LoVo (cell line): ENCODE data around the gene GJD3.
A peak's percentile ranks its signal among the peaks of the same experiment; 100 is the strongest.

ENCODE experiments used
- DNase-seq: peaks from one replicate; pipeline ENCODE4 v3.0.0-alpha.2; 2016; ENCODE audit warnings: low spot score

The GJD3 gene

DNA sequence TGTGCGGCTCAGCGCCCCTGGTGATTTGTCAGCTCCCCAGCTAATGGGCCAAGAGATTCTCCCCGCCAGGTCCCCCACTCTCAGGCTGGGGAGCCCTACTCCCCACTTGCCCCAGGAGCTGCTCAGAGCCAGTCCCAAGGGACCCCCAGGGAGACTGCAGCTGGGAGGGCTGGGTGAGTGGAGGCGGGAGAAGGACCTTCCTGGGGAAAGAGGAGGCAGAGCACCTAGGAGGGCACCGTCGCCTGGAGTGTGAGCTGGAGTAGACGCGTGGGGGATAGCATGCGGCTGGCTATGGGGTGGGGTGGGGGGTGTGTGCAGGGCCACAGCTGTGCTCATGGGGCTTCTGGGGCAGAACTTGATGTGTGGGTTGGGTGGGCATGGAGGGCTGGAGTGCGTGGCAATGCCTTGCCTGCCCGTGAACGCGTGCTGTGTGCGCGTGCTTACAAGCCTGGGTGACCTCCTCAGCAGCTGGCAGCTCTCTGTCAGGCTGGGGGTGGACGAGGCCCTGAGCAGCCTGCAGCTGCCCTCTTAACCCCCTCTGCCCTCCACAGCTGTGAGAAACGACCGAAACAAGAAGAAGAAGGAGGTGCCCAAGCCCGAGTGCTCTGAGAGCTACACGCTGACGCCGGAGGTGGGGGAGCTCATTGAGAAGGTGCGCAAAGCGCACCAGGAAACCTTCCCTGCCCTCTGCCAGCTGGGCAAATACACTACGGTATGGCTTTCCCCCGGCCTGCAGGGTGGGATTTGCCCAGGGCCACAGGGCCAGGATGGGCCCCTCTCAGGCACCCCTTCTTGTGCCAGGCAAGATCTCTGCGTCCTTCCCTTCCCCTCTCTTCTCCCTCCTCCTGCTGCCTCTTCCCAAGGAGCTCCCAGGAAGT, 12.9 kb downstream of the GJD3 start:
- no peak for DNase-seq

DNA sequence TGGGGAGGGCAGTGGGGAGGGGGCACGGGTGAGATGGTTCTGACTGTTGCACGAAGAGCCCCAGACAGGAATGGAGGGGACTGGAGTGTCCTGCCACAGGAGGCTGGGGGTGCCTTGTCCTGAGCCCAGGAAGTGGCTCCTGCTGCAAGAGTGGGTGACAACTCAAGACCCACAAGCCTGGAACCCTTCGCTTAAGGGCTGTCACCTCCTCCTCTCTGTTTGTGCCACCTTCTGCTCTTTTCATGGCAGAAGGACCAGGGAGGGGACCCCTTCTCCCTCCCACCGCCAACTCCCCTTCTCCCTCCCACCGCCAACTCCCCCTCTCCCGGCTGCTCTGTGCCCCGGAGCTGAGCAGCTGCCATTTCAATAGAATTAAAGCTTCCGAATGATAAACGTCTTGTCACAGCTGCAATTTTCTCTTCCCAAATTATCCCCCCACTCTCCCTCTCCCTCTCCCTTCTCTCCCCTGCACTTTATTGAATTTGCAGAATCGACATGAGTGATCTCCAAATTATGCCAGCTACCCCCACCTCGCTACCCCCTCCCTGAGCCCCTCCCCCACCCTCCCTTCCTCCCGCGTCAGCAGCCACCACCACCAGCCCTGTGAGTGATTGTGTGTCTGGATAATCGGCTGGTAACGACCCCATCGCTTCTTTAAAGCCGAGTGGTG, 13.7 kb downstream of the GJD3 start:
- no peak for DNase-seq

DNA sequence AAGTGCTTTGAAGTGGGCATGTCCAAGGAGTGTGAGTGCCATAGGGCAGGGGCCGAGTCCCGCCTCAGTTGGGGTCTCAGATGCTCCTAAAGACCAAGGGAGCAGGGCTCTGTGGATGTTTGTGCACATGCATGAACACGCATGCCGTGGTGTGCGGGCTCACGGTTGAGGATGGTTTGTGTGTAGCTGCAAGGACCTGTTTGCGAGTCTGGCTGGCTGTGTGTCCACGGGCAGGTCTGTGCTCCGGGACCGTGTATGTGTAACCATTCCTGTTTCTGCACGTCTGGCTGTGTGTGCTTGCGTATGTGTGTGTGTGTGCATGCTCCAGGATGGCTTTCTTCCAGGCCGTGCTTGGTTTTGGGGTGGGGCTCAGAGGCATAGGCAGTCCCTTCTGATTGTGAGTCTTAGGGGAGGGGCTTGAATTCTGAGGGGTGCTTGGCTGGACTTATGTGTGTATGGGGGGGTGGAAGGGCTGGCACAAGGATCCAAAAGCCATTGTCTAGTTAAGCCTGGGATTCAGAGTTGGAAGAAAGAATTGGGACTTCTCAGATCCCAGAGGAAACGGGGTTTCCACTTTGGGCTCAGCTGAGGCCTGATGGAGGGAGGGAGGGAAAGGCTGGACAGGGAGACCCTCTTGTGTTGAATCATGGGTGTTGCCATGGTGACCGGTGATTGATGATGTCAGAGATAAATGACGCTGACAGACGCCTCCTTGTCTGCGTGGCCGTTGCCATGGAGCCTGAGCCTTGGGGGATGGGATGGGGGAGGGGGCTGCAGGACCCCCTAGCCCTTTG, 14.4 kb downstream of the GJD3 start:
- no peak for DNase-seq

DNA sequence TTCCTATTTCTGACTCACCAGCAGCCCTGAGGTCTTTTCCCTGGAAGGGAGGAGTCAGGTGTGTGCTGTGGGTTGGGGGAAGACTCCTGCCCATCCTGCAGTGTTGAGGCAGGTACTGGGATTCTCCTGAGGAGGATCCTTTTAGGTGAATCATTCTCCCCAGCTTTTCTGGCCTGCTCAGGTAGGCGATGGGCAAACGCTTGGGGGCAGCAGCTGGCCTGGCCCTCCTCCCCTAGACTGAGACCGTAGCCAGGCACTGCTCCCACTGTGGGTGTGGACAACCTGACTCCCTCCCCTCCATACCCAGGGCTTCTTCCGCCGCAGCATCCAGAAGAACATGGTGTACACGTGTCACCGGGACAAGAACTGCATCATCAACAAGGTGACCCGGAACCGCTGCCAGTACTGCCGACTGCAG, 15.1 kb downstream of the GJD3 start:
- no peak for DNase-seq

DNA sequence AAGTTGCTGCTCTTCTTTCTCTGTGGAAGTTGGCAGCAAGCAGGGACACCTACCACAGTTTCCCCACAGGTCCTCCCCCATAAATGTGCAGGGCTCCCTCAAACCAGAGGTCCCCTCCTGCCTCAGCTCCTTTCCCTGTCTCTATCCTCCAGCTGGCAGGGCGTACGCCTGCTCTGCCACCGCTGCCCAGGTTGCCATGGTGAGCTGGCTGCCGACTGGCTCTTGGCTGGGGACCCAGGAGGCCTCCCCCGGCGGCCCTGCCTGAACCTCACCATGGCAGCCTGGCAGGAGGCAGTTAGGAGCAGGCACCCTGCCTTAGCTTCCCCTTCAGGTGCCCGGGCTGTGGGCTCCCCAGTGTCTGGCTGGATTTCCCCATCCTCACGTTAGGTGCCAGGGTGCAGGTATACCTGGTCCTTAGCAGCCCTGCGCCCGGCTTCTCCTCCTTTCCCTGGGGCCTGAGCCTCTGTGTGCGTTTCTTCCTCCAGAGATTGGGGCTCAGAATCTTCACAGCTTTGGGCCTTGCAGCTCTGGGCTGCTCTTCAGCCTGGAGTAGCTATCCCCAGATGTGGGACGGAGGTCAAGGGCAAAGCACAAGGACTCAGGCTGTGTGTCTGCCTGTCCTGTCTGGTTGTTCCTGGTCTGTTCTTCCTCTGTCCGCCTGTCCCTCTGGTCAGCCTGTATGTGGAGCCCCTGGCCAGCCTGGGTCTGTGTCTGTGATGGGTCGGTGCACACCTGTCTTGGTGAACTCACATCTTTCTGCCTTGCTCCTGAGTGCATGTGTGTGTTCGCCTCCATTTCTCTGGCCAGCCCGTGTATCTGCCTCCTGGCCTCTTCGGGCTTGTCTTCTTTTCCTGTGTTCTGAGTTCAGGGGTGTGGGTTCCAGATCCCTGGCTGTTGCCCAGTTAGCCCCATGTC, 15.7 kb downstream of the GJD3 start:
- DNase-seq = no peak

DNA sequence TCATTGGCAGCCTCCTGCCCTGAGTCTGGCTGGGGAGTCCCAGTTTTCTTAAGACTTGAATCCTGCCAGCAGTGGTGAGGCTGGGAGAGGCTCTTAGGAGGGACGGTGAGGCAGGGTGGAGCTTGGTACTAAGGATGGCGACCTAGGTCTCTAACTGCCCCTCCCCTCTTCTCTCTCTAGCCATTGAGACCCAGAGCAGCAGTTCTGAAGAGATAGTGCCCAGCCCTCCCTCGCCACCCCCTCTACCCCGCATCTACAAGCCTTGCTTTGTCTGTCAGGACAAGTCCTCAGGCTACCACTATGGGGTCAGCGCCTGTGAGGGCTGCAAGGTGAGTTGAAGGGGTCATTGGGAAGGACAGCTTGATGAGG, 16.4 kb downstream of the GJD3 start:
- DNase-seq = no peak

DNA sequence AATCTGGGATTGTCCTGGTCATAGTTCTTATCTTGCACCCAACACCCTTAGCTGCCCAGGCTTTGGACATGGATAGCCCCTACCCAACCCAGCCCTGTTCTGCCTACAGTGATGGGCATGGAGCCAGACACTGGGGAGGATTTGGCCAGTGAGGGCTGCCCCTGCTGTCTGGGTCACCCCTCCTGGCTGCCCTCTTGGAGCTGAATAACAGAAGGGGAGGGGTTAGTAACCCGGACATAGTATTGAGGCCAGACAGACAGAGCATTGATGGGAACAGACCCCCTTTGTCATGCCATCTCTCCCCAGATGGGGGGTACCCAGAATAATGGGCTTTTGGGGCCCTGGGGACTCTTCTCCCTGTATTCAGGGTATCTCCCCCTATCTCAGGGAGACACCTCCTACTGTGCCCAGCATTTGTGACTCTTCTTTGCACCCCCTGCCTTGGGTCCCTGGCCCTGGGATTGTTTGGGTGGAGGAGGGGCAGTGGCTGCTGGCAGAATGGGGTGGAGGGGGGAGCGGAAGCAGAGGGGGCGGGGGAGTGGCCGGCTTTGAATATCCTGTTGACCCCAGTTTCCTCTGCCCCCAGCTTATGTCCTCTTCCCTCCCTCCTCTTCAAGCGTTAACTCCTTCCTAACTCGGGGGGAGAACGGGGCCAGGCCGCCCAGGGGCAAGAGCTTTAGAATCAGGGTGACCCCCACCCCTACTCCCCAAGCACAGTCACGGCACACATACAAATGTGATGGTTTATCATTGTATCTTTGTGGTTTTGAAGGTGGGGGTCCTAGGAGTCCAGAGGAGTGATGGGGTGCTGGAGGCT, 17.0 kb downstream of the GJD3 start:
- no peak for DNase-seq

DNA sequence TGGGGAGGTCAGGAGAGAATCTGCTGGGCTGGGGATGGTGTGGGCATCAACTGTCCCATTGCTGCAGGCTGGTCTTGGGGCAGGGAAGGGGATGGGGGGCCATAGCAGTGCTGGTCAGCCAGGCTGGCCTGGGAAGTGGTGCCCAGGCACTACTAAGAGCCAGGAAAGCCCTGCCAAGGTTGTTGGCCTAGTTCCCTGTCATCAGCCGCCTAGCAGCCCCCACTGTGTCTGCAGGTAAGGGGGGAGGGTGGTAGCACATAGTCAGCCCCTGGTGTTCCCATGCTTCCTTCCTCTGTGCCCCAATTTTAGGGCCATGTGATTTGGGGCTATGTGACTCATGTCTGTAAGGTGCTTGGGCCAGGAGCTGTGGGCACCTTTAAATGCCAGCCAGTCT, 17.8 kb downstream of the GJD3 start:
- no peak for DNase-seq

DNA sequence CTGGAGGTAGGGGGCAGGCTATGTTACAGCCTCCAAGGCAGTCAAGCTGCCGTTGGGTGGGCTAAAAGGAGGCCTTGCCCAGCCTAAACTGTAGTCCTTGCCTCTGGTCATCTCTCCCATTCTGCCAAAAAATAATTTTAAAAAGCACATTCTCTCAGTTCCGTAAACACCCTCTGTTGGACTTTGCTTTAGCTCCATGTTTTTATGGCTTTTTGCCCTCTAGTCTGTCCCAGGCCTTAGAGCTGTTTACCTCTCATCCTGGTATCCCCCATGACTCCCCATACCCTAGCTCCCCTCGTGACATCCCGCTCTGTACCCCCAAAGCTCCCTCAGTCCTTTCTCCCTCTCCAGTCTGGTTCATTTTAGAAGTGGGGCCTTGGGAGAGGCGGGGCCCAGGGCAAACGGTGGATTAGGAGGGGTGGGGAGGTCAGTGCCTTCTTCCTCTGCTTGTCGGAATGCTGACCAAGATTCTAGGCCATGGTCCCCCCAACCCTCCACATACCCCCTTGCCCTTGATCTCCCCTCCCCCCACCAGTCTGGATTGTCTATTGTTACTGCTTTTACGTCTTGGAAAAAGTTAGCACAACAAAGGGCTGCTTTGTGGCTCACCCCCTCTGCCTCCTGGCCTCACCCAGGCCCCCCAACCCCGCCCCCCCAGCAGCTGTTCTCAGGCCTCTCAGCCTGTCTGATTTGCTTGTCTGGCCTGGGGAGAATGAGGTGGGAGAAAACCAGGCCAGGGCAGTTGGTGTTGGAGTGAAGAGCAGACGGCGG, 18.4 kb downstream of the GJD3 start:
- no peak for DNase-seq

DNA sequence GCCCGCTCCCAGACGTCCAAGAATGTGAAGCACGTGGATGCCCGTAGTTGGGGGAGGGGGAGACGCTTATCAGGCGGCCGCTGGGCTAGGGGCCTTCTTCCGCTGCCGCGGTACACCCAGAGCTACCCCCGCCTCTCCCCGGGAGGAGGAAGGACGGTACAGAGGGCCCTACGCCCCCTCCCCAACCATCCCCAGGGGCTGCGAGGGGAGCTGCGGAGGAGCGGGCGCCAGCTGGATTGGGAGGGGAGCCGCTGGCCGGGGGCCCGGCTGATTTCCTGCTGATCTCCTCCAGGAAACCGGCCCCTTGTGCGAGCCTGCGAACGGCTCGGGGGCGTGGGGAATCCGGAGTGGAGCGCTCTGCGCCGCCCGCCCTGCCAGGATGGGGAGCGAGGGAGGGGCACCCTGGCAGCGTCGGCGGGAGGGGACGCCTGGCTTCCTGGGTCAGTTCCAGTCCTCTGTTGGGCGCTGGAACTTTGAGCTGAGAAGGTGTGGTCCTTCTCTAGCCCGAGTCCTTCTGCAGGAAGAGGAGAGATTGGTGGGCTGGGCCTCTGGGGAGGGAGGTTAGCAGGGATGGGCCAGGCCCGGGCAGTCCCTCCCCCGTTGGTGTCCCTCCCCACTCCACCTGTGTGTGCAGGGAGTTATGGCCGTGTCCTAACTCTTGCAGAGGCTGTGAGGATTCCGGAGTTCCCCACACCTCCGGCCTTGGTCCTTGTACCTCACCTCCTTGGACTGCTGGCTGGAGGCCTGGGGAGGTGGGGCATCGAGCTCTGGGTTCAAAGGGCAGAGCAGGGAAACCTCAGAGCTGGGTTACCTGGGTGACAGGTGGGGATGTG, 19.2 kb downstream of the GJD3 start:
- DNase-seq = peak; percentile 76

DNA sequence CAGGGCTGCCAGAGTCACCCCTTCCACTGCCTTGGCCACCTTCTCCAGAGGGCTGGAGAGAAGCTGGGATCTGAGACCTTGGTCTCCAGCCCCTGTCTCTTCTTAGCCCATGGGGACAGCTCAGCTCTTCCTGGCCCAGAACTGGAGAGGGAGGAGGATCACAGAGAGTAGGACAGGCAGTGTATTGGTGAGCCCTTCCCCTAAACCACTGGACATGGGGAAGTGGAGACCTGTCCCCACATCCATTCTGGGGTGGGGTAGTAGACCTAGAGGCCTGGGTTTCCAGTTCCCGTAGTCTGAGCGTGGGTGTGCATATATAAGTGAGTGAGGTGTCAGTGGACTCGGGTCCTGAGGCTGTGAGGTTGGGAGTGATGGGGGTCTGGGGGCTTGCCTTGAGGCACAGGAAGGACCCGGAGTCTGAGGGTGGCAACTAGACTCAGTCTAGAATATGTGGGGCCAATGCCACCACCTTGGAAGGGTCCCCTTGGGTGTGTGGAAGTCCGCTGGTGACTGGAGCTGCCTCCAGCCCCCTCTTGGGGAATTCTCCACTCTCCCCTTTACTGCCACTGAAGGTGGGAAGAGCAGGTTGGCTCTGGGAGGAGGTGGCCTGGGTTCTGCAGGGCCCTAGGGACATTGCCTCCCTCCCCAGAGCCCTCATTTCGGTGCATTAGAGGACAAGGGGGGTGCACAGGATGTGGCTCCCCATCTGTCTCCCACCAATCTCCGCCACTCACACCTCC, 19.9 kb downstream of the GJD3 start:
- no peak for DNase-seq

DNA sequence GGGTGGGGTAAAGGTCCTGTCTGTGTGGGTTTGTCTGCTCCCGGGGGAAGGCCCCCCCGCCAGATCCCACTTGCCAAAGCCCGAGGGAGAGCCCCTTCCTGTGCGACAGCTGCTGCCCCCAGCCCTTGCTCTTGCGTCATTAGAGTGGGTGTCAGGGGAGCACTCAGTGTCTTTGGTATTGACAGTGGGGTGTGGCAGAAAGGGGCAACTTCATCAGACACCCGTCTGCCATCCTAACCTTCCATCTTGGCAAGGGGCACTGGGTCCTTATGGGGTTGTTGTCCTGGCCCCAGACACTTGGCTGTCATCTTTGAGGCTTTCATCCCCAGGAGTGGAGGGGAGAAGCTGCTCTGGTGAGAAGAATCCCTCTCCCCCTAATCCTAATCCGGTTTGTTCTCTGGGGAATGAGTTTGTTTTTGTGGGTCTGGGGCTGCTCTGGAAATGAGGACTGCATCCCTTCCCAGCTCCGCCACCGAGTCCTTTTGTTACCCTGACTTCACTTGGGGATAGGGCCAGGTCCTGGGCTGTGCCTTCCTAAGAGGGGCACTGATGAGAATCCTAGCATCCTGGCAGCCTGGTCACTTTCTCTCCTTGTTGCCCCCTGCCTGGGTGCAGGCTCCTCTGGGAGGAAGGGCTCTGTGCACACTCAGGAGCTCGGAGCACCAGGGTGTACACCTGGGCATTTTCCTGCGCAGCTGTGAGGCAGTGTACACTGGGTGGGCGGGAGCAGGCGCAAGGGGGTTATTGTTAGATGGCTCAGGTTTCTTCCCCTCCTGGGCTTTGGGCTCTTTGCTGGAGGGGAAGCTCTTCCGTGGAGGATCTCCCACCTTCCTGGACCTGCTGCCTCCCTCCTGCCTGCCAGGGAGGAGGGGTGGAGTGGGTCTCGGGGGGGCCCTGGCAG, 21.1 kb downstream of the GJD3 start:
- no peak for DNase-seq

DNA sequence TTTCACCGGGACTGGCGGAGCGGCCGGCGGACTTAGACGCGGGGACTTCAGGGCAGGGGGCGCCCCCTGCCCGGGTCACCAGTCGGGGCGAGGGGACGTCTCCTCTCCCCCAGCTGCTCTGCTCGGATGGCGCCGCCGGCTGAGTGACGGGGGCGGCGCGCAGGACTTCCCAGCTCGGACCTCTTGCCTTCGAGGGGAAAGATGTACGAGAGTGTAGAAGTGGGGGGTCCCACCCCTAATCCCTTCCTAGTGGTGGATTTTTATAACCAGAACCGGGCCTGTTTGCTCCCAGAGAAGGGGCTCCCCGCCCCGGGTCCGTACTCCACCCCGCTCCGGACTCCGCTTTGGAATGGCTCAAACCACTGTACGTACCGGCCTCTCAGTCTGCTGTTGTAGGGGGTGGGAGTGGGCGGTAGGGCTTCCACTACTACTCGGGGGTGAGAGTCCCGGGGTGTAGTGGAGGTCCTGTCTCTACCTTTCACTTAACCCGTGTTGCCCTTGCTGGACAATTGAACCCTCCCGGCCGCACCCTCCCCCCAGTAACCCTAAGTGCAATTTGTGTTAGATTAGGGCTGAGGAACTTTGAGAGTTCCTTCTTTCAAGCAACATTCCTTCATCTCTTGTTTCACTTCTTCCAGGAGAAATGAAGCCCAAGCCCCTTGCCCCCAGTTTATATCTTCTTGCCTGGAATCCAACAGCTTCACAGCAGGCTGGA, 21.9 kb downstream of the GJD3 start:
- DNase-seq = no peak

DNA sequence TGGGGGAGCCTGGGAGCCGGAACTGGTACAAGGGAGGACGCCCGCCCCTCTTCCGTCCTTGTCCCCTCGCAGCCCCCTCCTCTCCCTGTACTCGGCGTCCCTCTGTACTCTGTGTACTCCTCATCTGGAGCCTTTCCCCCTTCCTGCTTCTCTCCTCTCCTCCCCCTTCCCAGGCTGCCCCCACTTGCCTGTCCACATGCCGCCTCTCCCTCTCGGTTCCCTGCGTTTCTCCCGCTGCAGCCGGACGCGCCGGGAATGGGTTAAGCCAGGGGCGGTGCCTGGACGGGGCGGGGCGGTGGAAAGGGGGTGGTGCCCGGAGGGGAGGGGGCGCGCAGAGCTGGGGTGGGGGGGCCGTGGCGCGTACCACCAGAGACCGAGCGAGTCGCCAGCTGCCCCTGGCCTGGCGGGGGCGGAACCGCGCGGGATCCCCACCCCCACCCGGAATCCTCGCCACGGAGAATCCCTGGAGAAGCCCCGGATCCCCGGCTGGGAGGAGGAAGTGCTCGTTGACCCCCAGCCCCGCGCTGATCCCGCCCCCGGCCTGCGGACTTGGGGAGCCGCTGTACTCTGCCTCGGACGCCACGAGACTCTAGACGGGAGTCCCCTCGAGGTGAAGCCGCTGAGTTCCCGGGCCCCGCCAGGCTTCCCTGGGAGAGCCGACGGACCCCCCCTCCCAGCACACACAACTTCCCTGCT, 22.6 kb downstream of the GJD3 start:
- peak; percentile 49 for DNase-seq

DNA sequence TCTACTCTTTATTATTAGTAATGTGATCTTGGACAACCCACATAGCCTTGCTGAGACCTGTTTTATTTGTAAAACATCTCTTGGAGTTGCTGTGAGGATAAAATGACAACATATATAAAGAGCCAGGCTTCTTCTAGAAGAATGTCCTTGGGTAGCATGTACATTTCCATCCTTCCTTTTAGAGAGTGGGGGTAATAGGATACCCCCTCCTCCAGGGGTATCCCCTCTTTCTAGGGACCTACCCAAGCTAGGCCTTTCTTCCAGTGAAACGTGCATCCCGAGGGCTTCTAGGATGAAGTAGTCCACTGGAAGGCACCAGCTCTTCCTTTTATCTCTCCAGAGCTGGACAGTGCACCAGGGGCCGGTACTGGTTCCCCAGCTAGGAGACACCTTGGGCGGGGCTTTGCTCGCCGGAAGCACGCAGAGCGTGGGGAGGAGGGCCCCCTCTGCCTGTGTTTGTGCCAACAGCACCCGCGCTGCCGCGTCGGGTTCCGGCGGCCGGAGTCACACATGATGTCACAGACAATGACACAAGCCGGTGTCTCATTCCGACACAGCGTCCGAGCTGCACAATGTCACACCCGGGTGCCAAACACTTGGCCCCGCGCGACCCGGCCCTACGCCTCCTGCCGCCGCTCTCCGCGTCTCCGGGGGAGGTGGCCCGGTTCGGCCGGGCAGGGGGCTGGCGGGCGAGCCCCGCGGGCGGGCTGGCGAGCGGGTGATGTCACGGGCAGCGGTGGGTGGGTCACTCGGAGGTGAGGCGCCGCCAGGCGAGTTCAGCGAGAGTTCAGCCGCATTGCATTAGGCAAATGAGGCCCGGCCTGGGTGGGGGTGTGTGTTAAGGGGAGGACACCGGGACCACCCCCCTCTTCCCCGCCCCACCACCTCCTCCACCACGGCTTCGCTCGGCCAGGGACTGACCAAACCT, 23.4 kb downstream of the GJD3 start:
- DNase-seq = peak; percentile 76
